GM19397 (cell line): Measurements from ENCODE around the gene MS4A7.
A peak's percentile ranks its signal among the peaks of the same experiment; 100 is the strongest.

Source experiments
- ATAC-seq: cut with Tn5 transposase; IDR thresholded peaks from one replicate; pipeline ENCODE4 v1.9.1; 2021; ENCODE audit warnings: mild to moderate bottlenecking, moderate library complexity; ENCODE audit not compliant: unreplicated experiment

MS4A7 gene

DNA sequence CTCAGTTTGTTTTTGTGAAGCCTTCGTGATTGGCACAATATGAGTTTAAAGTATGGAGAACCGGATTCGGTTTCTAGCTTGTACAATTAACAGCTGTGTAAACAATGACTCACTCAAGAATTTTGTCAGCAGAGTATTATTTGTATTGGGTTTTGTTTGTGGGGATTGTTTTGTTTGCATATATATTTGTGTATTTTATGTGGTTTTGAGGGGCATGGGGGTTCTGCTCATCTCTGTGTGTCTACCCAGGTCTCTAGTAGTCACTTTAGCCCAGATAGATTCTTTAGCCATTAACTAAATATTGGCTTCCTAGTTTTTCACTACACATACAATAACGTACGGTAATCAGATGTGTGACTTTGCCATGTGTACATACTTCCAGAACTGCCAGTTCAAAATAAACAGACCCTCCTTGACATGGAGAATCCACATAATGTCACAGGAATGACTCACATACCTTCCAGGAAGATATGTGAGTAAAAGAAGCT lies 7.5 kb upstream of the MS4A7 start:
- ATAC-seq: no peak

DNA sequence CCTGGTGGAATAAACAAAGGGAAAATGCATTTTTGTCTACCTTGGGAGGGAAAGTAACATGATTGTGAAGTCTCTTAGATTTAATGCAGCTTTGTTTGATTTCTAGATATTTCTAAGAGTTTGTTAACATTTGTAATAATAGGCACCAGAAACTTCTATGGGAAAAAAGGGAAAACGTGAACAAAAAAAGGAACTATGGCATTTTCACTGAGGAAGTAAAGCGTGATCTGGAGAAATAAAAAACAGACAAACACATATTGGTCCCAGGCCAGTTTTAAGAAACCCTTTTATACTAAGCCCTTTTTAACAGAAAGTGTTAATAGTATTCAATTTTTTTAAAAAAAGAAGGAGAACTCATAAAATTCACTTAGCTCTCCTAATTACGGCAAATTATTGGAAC lies 6.9 kb upstream of the MS4A7 start:
- no peak for ATAC-seq

DNA sequence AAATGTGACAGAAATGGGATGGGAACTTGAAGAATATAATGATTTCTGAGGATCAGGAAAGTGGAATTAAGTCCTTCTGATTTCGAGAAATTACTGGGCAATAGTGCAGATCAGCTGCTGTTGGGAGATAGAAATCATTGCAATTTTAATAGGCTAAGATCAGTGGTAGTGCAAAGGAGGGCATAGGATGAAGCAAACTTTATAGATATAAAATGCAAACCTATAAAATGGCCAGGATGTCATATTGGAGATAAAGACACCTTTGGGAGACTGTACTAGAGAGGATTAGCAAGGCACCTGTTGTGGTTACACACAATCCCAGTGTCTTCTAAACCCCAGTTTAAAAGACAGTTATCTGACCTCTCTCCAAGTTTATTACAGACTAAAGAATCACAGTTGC lies 6.5 kb upstream of the MS4A7 start:
- no peak for ATAC-seq

DNA sequence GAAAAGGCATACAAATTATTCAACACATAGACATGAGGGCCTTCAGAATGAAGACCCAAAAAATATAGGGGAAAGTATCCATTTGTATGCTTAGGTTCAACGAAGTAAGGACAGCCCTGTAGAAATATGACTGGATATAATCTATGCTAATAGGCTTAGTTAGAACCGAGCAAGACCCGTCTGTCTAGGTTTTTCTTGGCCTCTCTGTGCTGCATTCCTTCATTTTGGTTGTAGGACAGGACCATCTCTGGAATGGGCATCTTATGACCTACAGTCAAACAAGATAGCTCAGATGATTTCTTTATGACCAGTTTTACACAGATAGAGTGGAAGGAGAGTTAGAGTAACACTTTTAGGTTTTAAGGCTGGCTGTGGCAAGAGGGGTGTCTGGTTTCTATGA lies 5.6 kb upstream of the MS4A7 start:
- ATAC-seq: no peak

DNA sequence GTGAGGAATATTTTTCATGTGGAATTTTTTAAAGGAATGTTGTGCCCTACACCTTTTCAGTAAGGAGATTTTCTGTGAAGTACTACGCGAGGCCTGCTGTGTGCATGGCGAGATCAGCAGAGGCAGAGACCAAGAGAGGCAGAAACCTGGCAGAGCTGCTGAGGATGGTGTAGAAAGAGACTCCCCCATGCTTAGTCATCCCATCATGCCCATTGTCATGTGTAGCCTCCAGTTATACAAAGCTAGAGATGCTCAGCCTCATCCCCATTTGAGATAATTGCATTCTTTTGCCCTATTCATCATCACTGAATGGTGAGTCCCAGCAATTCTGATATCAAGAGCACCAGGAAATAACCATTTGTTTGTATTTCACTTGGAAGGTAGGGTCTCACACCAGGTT lies 3.0 kb upstream of the MS4A7 start:
- no peak for ATAC-seq

DNA sequence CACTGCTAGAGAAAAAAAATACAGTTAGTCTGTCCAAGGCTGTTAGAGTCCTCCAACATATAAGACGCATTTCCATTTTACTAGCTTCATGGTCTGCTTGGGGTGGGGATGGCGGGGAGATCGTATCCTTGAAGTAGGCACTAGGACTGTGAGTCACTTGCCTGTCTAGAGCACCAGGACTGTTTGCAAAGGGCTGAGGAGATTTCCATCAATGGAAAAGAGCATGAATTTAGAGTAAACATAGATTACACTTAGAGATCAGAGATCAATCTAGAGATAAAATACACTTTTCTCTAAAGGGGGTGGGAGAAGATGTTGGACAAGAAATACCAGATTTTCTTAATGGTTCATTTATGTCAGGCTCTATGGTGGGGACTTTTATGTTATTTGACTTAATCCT lies 1.7 kb upstream of the MS4A7 start:
- no peak for ATAC-seq

DNA sequence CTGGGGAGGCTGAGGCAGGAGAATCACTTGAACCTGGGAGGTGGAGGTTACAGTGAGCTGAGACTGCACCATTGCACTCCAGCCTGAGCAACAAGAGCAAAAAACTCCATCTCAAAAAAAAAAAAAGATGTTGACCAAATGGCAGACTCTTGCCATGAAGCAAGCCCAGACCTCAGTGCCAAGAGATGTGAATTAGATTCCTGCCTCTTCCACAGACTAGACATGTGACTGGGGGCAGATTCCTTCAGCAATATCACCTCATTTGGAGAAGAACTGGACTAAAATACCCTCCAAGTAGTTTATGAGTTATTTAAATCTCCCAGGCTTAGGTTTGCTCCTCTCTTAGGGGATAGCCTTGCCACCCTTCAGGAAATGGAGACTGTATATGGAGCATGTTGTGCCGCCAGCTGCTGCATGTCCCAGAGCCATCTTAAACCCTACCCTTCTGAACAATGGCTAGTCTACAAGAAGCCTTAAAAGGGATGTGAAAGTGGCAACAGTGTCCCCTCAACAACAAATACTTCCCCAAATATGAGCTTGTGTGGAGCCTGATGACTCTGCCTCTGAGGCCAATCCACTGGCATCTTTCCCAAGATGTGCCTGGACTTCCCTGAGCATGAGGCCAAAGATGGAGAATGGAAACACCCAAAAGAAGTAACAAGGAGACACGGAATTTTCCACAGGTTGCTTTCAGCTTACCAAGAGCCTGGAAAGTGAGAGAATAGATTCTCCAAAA lies 763 bp upstream of the MS4A7 start:
- ATAC-seq: no peak

DNA sequence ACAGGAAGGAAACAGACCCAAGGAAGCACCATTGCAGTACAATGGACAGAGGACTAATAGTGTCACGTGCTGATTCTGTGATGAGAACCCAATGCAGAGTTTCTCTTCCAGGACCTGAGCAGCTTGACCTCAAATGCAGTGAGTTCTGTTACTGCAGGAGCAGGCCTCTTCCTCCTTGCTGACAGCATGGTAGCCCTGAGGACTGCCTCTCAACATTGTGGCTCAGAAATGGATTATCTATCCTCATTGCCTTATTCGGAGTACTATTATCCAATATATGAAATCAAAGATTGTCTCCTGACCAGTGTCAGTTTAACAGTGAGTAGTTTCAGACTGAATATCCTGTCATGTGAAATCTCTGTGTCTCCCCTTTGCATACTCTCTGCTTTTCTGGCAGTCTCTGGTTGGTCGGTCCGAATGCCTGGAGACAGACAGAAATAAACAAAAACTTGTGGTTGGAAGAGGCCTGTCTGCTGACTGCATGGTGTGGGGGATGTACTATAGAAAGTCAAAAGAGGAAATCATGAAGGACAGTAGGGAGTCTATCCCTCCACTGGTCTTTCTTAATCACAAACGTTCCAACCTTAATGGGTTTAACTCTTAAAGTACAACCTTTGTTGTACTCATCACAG lies 11.1 kb downstream of the MS4A7 start:
- peak; percentile 92 for ATAC-seq

DNA sequence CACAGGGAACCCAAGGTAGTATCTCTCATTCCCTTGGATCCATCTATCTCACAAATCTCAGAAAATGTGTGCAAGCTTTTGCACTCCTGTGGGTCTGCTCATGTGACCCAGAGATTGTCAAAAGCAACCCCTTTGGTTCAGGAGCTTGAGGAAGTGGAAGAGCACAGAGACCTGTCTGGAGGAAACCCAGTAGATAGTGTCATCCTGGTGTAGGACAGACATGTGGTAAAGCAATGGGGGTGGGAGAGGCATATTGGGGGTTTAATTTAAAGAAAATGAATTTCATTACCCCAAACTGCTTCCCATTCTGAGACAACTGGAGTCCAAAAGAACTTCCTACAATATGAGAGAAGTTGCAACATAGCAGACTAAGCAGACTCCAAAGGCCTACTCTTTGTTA lies 12.1 kb downstream of the MS4A7 start:
- no peak for ATAC-seq

DNA sequence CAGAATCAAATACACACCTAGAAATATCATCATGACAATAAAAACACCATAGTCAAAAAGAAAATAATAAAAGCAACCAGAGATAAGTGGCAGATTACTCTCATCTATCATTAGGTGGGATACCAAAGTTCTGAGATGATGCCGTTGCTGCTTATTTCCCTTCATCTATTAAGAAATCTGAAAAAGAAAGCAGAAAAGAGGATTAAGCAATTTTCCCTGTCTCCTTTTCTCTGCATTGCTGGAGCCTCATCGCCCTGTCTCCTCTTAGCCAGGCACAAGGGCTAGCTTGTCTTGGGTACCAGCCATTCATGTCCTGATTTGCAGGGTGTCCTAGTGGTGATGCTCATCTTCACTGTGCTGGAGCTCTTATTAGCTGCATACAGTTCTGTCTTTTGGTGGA lies 14.0 kb downstream of the MS4A7 start:
- ATAC-seq: no peak

DNA sequence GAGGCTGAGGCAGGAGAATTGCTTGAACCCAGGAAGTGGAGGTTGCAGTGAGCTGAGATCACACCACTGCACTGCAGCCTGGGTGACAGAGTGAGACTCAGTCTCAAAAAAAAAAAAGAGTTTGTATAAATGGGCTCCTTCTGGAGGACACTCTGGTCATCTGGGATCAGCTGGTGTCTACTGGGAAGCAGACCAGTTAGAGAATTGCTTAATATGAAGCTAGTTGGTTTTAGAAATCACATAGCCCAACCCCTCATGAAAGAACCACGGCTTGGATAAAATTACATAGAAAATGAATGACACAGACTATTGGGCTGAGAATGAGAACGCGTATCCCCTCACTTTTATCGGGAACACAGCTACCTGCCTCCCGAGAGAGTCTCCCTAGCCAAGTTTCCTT lies 14.7 kb downstream of the MS4A7 start:
- no peak for ATAC-seq

DNA sequence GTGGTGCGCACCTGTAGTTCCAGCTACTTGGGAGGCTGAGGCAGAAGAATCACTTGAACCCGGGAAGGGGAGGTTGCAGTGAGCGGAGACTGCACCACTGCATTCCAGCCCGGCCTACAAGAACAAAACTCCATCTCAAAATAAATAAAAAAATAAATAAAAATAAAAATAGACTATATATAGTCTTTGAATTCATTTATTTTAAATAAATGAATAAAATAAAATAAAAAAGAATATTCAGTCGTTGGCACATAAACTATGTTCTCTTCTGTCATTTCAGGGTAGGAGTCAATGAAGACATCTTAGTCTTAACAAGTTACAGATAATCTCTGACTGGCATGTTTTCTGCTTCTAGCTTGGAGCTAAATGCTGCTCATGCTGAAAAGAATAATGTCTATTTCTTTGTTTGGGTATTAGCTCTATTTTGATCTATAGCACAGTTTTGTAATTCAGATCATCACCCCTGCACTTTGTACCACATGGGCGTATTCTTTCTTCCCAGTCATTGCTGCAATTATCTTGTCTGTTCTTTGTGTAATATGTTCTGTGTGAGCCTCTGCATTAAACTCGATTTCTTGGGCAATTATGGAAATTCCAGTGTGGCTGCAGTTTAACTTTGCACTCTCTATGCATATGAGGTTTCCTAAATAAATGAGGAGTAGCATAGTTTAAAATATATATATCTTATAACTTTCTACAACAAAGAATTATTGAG lies 16.5 kb downstream of the MS4A7 start:
- no peak for ATAC-seq

DNA sequence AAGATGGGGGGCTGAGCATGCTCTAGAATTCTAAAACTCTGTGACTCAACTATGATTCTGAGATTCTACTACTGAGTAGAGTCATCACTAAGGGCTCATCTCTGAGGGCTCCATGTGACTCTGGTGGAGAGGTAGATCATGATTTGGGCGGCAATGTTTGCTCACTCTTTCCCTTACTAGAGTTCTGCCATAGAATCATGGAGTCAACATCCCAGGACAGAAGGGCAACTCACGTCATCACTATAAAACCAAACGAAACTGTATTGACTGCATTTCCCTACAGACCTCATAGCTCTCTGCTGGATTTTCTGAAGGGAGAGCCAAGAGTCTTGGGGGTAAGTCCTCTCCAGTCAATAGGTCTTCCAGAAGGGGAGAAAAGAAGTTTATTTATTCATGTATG lies 18.1 kb downstream of the MS4A7 start, which contains the start of gene MS4A14:
MS4A14 (plus strand) TSS at position 78 of the 400 bp plus-strand sequence; CDS start at position 198, 120 bp downstream.
- ATAC-seq: peak; percentile 9

DNA sequence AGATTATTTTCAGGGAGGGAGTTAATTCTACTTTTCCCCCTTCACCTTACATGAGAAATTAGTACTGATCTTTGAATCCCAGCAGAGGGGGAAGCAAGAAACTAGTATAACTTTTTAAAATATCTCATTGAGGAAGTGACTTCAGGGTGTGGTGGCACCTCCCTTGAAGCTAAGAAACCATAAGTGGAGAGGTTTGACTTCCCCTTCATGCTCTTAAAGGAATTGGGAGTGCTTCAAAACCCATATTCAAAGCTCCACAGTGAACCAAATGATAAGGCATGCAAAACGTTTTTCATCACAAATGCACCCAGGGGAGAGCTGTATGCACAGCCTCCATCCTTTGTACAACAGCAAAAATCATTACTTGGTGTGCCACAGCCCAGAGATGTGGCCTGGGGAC lies 18.5 kb downstream of the MS4A7 start:
- peak; percentile 81 for ATAC-seq

DNA sequence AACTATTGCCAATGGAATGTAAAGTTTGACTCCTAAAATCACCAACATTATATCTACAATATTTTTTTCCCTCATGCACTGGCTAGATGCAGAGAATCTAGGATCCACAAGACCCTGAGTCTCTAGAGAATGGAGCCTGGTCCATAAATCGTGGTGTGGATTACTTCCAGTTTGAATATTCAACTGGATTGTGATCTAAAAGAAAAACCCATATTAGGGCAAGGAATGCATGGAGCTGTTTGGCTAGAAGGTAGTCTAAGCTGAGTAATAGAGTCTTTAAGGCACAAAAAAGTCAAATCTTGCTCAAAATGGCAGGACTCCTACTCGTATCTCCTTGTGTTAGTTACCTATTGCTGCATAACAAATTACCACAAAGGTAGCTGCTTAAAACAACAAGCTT lies 41.7 kb downstream of the MS4A7 start:
- ATAC-seq: no peak

DNA sequence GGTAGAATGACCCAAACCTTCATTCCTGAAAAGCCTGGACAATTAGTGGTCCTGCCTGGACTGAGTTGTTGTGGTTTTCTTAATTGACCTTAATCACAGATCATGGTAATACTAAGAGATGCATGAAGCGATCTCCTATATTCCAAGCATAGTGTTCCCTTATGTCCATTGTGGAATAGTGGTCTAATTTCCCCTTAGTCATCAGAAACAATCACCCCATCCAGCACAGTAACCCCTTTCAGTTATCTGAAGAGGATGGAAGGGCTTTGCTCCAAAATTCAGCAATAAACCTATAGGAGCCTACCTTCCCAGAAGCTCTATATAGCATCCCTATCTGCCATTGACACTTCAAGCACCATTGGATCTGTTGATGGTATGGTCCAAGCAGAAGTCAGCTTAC lies 44.3 kb downstream of the MS4A7 start:
- ATAC-seq: no peak

DNA sequence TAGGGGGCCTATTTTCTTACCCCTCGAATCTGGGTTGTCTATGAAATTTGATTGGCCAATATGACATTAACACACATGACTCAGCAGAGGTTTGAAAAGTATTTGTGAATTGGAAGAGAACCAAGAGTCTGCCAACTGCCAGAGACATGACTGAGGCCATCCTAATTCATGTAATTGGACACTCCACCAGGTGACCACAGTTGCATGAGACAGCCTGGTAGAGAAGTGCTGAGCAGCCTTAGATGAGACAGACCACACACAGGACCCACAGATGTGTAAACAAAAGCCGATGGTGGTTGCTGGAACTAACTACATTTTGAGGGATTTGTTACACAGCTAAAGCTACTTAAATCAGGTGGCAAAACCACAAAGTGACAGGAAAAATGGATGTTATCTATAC lies 50.2 kb downstream of the MS4A7 start:
- no peak for ATAC-seq

DNA sequence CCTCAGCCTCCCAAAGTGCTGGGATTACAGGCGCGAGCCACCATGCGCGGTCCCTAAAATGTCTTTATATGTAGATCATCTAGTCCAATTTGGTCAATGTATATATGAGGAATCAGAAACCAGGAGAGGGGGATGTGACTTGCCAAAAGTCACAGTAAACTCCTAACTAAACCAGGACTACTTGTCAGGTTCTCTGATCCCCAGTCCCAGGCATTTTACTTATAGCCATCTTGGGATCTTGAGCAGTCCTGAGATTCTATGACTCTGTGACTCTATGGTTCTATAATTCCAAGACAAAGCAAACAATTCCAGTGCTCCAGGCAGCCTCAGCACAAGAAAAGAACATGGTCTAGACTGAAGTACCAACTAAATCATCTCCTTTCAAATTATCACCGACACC lies 50.9 kb downstream of the MS4A7 start, which contains the start of gene MS4A5:
MS4A5 (plus strand) TSS at position 301 of the 400 bp plus-strand sequence. CDS start 103 bp downstream, outside the sequence.
- ATAC-seq: no peak

DNA sequence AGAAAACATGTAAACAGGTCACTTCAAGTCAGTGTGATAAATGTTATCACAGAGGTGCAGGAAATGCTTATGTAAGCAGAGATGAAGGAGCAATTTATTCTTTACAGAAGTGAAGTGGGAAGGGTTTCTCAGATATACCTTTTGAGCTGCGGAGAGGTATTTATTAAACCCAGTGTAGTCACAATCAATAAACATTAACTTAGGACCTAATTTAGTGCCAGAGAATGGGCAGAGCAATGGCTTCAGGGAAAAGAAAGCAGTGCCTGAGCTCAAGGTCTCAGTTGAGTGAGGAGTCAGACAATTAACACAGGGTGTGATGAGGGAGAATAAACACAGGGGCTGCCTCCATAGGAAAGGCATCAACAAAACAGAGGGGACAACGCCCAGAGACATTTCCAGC lies 52.9 kb downstream of the MS4A7 start:
- no peak for ATAC-seq

DNA sequence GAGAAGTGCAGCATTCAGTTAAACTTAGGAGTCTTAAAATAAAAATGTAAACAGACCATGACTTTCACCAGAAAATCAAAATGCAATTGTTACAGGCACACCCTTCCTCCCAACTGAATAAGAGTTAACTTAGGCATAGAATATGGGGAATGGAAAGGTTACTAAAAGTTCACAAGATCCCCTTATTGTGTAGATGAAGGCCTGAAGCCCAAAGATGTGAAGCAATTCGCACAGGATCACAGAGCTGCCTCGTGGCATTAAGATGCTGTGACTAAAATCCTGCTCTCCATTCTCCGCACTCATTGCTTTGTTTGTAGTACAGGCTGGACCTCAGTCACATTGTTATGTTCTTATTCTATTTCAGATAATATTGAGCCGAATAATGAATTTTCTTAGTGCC lies 55.1 kb downstream of the MS4A7 start:
- no peak for ATAC-seq
